Tongue (tissue), 2 donors: Measurements from ENCODE around the gene MYRIP. TPM values are rescaled to one million over a fixed set of nuclear protein-coding genes. Genes with fewer than 3 reads are reported as not detected.
"Not testable (repeated sequence)": the region's sequence is repeated elsewhere in the genome, so short reads cannot be mapped to it uniquely, and the experiment has no call there.

ENCODE experiments used
- DNase-seq: peaks from one replicate; pipeline ENCODE4 v3.0.0-alpha.2; 2015
- total RNA-seq: library from RNA; depleted of rRNA; stranded (reverse); fragments of >200 nt; gene quantifications from one replicate; pipeline ENCODE4 v1.2.3, GENCODE V29; 2014

MYRIP gene
- 3.7 TPM for total RNA-seq

DNA sequence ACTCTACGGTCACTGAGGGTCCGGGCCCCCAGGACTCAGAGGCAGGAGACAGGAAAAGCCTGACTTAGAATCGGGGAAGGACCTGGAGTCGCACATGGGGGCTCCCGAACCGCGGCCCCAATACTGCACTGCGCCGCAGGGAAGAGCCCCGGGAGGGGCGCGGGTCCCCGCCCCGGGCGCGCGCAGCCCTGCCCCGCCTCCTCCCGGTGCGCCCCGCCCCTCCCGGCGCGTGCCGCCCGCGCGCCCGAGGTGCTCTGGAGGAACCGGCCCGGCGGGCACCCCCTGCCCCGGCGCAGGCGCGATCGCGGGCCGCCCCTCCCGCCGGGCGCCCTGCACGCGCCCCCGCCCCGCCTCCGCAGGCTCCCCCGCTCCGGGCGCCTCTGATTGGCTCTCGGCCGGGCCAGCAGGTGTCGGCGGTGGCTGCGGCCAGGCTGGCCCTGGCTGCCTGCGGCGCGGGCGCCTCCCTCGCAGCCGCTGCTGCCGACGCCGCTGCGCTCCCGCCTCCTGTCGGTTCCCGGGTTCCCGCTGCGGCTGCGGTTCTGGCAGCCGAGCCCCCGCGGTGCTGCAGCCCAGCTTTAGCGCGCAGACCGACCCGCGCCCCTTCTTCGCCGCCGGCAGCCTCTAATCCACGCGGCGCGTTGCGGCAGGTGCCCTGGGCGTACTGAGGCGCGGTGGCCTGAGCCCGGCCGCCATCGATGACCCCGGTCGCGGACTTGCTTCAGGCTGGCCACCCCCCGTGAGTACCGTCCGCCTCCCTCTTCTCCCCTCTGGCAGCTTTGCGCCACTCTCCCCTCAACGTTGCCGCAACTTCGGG, at the start of gene MYRIP:
Gene MYRIP, plus strand, starts transcription at position 429 of the 814 bp plus-strand sequence. CDS start 91,208 bp downstream, outside the sequence.
- peak; percentile 80 for DNase-seq

DNA sequence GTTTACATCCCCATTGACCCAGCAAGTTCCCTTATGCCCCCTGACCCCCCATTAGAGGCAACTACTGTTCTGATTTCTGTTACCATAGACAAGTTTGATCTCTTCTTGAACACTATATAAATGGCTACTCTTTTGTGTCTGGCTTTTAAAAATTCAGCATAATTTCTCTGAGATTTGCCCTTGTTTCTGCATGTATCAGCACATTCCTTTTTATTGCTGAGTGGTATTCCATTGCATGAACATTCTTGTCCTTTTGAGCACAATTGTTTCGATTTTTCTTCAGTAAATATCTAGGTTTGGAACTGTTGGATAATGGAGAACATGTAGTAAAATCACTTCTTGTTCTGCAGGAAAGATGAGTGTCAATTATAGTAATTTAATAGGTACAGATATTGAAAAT, 49.1 kb upstream of the MYRIP start:
- no peak for DNase-seq

DNA sequence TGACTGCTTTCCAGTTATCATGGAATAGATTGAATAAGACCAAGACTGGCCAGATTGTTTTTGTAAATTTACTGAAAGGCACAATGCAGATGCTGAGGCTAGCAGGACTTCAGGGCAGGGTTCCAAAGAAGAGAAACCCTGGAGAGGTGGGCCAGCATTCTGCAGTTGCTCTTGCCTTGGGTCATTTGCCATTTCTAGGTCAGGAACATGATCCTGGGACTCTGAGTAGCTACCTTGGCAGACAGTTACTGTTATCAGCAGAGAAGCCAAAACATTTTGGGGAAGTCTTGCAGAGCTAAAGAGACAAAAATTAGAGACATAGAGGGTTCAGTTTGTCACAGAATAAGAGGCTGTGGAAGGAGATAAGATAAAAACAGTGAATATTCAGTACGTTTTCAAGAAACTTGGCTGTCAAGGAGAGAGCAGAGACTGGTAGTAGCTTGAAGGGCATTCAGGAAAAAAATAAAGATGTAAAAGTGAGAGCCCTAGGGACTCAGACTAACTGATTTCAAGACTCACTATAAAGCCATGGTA, 46.8 kb upstream of the MYRIP start:
- no peak for DNase-seq

DNA sequence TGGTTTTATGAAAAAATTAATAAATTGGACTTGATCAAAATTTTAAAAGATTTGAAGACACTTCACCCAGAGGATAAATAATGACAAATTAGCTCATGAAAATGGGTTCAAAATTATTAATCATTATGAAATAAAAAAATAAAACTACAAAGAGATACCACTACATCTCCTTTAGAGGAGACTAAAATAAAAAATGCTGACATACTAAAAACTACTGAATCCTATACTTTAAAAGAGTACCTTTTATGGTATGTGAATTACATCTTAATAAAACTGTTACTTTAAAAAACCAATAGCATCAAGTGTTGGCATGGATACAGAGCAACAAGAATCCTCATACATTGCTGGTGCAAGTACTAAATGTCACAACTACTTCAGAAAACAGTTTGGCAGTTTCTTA, 46.0 kb upstream of the MYRIP start:
- no peak for DNase-seq

DNA sequence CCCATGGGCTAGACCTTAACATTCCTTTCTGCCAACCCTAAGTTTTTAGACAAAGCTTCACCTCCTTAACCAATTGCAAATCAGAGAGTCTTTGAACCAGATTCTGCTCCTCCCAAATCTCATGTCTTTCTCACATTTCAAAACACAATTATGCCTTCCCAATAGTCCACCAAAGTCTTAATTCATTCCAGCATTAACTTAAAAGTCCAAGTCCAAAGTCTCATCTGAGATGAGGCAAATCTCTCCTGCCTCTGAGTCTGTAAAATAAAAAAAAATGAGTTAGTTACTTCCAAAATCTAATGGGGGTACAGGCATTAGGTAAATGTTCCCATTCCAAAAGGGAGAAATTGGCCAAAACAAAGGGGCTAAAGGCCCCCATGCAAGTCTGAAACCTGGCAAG, 43.8 kb upstream of the MYRIP start:
- no peak for DNase-seq

DNA sequence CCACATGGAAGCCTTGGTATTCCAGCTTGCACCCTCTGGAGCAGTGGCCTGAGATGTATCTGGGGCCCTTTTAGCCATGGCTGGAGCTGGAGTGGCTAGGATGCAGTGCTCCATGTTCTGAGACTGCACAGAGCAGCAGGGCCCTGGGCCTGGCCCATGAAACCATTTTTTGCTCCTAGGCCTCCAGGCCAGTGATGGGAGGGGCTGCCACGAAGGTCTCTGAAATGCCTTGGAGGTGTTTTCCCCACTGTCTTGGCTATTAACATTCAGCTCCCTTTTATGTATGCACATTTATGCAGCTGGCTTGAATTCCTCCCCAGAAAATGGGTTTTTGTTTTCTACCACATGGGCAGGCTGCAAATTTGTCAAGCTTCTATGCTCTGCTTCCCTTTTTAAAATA, 43.0 kb upstream of the MYRIP start:
- no peak for DNase-seq

DNA sequence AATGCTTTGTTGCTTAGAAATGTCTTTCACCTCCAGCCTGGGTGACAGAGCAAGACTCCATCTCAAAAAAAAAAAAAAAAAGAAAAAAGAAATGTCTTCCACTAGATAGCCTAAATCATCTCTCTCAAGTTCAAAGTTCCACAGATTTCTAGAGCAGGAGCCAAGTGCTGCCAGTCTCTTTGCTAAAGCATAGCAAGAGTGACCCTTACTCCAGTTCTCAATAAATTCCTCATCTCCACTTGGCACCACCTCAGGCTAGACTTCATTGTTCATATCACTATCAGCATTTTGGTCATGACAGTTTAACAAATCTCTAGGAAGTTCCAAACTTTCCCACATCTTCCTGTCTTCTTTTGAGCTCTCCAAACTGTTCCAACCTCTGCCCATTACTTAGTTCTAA, 42.5 kb upstream of the MYRIP start:
- not testable (repeated sequence) for DNase-seq

DNA sequence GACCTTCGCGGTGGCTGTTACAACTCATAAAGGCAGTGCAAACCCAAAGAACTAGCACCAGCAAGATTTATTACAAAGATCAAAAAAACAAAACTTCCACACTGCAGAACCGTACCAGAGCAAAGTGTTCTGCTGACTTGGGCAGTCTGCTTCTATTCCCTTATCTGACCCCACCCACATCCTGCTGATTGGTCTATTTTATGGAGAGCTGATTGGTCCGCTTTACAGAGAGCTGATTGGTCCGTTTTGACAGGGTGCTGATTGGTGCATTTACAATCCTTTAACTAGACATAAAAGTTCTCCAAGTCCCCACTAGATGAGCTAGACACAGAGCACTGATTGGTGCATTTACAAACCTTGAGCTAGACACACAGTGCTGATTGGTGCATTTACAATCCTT, 31.2 kb upstream of the MYRIP start:
- DNase-seq, result not testable (repeated sequence)

DNA sequence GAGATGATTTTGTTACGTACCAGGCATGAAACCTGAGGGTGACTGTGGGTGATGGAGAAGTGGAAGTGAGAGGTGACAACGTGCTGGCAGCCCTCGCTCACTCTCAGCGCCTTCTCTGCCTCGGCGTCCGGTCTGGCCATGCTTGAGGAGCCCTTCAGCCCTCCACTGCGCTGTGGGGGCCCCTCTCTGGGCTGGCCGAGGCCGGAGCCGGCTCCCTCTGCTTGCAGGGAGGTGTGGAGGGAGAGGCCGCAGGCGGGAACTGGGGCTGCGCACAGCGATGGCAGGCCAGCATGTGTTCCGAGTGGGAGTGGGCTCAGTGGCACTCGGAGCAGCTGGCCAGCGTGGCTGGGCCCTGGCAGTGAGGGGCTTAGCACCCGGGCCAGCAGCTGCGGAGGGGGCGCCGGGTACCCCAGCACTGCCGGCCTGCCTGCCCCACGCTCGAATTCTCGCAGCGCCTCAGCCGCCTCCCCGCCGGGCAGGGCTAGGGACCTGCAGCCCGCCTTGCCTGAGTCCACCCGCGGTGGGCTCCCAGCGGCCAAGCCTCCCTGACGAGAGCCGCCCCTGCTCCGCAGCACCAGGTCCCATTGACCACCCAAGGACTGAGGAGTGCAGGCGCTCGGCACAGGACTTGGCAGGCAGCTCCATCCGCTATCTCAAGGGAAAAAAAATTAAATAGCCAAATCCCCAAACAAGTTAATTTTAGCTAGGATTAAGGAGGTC, 29.7 kb upstream of the MYRIP start:
- no peak for DNase-seq

DNA sequence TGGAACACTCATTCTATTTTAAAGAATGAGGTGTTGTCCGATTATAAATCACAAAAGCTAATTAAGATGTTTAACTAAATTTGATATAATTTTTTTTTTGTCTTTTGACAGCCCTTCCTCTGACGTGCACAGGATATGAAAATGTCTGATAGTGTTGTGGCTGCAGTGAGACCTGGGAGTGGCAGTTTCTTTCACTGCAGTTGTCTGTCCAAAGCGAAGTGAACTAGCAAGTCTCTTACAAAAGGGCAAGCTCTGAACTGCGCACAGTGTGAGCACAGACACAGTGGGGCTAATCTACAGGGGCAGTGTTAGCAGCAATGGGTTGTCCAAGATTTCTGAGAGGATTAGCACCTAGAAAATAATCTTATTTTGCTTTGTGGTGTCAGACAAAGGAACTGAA, 29.1 kb upstream of the MYRIP start:
- no peak for DNase-seq

DNA sequence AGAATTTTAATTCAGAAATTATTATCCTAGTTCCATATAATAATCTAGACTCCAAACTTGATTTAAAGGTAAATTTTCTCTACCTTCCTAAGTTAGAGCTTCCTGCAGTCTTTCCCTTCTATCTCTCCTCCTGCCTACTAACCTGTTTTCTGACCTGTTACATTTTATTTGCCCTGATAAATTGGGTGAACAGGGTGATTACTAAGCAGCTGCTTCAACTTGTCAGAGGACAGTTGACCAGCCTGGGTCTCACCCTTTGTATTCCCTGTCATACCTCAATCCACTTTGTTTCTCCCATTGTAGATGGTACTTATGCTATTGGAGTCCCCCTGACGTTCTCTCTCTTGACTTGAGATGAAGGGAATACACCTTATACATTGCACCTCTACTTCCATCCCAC, 28.4 kb upstream of the MYRIP start:
- DNase-seq, result no peak

DNA sequence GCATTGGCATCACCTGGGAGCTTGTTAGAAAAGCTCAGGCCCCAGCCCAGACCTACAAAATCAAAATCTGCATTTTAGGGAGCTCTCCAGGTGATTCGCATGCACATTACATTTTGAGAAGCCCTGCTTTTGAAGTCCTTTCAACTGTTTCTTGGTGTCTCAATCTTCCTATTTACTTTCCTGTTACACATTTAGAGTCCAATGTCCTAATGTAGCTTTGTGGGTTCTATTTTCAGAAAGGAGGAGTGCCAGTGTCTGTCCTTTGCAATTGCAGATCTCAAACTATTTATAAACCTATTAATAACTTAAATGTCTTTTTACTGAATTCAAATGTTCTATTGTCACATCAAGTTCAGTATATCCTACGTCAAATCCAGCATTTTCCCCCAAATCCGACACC, 27.8 kb upstream of the MYRIP start:
- no peak for DNase-seq

DNA sequence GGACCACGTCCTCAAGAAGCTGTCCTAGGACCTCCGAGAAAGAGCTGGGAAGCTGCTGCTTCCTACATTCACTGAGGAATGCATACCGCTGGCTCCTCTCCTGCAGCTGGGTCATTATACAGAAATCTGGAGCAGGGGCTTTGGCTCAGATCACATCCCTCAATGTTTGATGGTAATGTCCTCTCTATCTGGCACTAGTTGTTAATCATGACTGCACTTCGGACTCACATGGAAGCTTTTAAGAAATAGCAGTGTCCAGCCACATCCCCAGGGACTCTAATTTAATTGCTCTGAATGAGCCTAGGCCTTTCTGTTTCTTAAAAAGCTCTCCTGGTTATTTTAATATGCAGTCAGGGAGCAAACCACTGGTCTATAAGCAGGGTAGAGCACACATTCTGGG, 25.7 kb upstream of the MYRIP start:
- peak; percentile 8 for DNase-seq

DNA sequence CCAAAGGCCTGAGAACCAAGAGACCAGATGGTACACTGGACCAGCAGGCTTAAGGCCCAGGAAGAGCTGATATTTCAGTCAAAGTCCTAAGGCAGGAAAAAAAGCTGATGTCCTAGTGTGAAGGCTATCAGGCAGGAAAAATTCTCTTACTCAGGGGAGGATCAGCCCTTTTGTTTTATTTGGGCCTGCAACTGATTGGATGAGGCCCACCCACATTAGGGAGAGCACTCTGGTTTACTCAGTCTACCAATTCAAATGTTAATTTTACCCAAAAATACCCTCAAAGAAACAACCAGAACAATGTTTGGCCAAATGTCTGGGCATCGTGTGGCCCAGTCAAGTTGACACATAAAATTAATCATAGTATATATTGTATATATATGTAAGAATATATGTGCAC, 24.5 kb upstream of the MYRIP start:
- DNase-seq, result no peak

DNA sequence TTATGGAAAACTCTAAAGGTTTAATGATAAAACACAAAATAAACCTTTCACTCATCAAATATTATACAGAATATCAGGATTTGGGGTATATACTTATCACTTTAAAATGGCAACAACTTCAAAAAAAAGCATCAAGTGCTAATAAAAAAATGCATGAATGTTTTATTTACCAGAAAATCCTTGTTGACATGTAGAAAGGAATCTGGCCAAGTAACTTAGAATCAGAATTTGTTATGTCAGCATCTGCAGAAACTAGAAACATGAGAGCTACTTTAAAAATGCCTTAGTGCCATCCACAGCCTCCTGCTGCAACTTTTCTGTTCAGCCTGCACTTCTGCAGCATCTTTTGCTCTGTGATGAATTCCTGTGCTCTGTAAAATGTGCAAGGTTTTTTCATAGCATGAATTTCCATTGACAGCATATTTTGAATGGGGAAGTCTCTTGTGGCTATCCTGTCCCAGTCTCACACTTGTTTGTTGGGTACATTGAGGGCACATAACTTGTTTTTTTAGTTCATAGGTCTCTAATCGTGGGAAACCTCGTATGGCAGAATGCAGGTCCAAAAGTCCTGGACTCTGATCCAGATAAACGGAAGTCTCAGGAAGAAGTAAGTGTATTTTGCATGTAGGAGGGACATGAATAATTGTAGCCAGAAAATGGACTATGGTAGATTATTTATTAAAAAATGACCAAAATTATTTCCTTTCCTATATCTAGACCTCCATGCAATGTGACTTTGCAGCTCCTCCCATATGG, 21.1 kb upstream of the MYRIP start:
- DNase-seq, result no peak

DNA sequence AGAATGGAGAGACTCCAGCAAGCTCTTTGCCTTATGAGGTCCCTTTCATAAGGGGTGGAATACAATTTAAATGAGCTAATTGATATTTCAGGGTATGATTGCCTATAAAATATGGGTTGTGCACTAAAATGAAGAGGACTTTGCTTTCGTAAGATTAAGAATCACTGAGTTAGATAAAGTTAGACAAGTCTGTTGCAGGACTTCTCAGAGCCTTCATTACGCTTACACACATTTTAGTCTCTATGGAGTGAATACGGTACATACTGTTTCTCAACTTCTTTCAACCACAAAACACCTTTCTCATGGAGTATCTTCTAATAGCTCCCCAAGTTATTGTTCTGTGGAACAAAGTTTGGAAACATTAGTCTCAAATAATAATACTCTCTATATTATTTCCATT, 17.8 kb upstream of the MYRIP start:
- no peak for DNase-seq

DNA sequence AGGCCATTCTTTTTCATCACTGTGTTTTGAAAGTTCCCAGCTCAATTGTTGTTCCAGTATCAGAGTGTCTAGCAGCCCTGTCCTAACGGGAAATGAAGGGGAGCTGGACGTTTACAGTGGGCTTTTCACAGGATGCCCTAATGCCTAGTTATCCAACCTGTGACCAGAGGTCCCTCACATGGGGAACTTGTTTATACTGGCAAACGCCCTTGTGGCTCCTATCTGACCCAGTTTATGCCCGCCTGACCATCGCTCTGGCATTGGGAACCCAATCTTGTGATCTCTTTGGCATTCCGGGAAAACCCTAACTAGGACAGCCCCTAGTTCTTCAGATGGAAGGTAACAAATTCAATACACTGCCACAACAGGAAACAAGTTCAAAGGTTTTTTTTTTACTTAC, 14.5 kb upstream of the MYRIP start:
- no peak for DNase-seq

DNA sequence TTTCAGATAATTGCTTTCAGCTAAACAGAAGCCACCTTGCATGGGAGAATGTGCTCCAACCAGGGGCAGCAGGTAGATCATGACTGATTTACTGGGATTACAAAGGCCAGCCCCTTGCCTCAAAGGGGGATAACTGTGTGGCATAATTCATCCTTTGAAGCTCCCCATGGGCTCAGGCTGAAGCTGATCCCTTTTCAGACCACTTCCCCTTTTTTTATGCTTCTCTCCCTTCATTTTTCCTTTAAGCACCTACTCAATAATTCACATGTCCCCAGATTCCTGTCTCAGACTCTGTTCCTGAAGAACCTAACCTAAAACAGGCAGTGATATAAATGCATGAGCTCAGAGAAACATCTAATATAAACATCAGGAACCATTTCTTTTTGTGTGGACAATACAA, 8.2 kb upstream of the MYRIP start:
- DNase-seq, result no peak

DNA sequence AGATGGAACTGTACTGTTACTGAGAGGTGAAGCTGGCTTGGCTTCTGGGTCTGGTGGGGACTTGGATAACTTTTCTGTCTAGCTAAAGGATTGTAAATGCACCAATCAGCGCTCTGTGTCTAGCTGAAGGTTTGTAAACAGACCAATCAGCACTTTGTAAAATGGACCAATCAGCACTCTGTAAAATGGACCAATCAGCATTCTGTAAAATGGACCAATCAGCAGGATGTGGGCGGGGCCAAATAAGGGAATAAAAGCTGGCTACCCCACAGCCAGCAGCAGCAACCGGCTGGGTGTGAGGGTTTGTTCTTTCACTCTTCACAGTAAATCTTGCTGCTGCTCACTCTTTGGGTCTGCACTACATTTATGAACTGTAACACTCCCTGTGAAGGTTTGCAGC, 6.9 kb upstream of the MYRIP start:
- DNase-seq, result not testable (repeated sequence)

DNA sequence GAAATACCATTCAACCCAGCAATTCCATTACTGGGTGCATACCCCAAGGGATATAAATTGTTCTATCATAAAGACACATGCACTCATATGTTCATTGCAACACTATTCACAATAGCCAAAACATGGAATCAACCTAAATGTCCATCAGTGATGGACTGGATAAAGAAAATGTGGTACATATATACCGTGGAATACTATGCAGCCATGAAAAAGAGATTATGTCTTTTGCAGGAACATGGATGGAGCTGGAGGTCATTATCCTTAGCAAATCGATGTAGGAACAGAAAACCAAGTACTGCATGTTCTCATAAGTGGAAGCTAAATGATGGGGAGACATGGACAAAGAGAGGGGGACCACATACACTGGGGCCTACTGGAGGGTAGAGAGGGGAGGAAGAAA, 5.5 kb upstream of the MYRIP start:
- DNase-seq, result no peak

DNA sequence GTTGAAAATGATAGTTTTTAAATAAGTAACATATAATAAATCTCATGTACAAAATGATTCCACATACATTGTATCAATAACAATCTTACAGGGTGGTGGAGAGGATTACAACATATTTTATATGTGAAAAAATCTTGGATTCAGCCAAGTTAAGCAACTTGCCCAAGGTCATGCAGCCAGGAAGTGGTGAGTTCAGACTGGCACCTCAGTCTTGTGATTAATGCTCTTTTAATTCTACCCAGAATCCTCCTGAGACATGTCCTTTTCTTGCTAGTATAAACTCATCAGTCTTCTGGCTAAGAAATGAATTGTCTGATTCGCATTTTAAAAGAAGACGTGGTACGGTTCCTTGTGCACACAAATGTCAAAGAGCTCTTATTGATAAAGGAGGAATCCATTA, 4.5 kb upstream of the MYRIP start:
- no peak for DNase-seq

DNA sequence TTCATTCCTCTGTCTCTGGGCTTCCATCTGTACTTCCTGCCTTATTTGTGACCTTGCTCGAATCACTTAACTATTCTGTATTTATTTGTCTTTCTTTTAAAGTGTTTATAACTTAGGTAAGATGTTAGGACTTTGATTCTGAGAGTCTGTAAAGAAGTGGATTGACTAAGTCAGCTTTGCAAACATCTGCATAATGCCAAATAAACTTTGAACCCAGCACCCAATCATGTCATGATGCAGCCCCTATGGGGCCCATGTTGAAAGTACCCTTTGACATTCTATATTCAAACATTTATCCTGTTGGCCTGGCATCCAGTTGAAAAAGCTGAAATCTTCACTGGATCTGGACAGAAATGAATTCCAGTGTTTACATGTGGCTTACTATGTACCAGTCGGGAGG, 3.8 kb upstream of the MYRIP start:
- DNase-seq, result no peak

DNA sequence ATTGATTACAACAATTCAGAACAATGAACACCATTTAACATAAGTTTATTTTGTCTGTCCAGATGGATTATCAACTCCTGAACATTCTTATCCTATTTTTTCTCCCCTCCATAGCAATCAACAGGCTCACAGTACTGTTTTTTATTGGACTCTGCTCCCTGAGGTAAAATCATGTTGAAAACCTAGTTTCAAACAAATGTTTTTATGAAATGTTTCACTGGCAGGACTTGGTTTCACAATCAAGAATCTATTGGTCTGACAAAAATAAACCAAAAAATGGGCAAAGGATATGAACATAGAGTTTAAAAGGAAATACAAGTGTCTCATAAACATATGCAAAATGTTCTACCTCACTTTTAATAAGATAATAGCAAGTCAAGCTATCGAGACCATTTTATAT, 2.6 kb upstream of the MYRIP start:
- DNase-seq, result no peak
